ENCODE measurements around the gene ZYX.

Gene ZYX
- total RNA-seq = 59.8 to 993 (median 313) reads per million in 17 experiments

- peak; percentile 96 to 99 (median 98) for DNase-seq
Observed at GRCh38 chr7:143380646-143381426, at the start of gene ZYX. ZYX (plus strand) TSS chr7:143381345; CDS start chr7:143381572, 227 bp downstream.

GRCh38 chr7:143334244-143334643 lies 46.9 kb upstream of the ZYX start:
- no peak for DNase-seq

GRCh38 chr7:143337216-143337615 lies 43.9 kb upstream of the ZYX start:
- no peak for DNase-seq

- no peak for DNase-seq
Observed at GRCh38 chr7:143341842-143342241, 39.3 kb upstream of the ZYX start.

GRCh38 chr7:143343596-143343995 lies 37.5 kb upstream of the ZYX start:
- no peak for DNase-seq

- peak; percentile 43 to 75 (median 61) for DNase-seq
Observed at GRCh38 chr7:143345428-143345900, 35.7 kb upstream of the ZYX start.

- peak in 1 of 4 experiments; percentile 31 for DNase-seq
Observed at GRCh38 chr7:143346018-143346417, 35.1 kb upstream of the ZYX start.

GRCh38 chr7:143347950-143348349 lies 33.2 kb upstream of the ZYX start:
- no peak for DNase-seq

GRCh38 chr7:143351060-143351459 lies 30.1 kb upstream of the ZYX start:
- no peak for DNase-seq

GRCh38 chr7:143351574-143351973 lies 29.6 kb upstream of the ZYX start:
- DNase-seq = no peak

GRCh38 chr7:143352531-143353002 lies 28.6 kb upstream of the ZYX start:
- DNase-seq = peak; percentile 38 to 65 (median 60)

GRCh38 chr7:143354376-143354775 lies 26.8 kb upstream of the ZYX start:
- no peak for DNase-seq

- DNase-seq = no peak
Observed at GRCh38 chr7:143354965-143355364, 26.2 kb upstream of the ZYX start.

GRCh38 chr7:143355450-143356385 lies 25.4 kb upstream of the ZYX start:
- DNase-seq = no peak

GRCh38 chr7:143356414-143357050 lies 24.6 kb upstream of the ZYX start:
- DNase-seq = no peak

GRCh38 chr7:143358626-143359025 lies 22.5 kb upstream of the ZYX start:
- DNase-seq = no peak

- DNase-seq = peak in 3 of 4 experiments; percentile 36 to 54 (median 51)
Observed at GRCh38 chr7:143359771-143360353, 21.3 kb upstream of the ZYX start.

GRCh38 chr7:143360788-143361551 lies 20.2 kb upstream of the ZYX start:
- no peak for DNase-seq

GRCh38 chr7:143361552-143362130 lies 19.5 kb upstream of the ZYX start:
- peak in 3 of 4 experiments; percentile 34 to 56 (median 52) for DNase-seq

- peak in 2 of 4 experiments; percentile 40 to 58 for DNase-seq
Observed at GRCh38 chr7:143362131-143363015, 18.8 kb upstream of the ZYX start, which contains the start of gene FAM131B. FAM131B (minus strand) TSS chr7:143362713; CDS start chr7:143362603, 110 bp downstream.

Measured in suppressor macrophage (primary cell).